HEK293T (cell line): Measurements from ENCODE around the gene MTHFD1.

ENCODE experiments used
- CTCF ChIA-PET: fragments of 350-600 bp; formaldehyde crosslinking; extraction: SDS; loops from one replicate; lab custom pipeline; 2021; ENCODE audit warnings: antibody characterized with exemption, inconsistent platforms; lab: Yijun Ruan, JAX
- POLR2A ChIA-PET: fragments of 350-600 bp; formaldehyde crosslinking; extraction: SDS; loops from one replicate; lab custom pipeline; 2020; ENCODE audit warnings: antibody characterized with exemption, inconsistent platforms; lab: Yijun Ruan, JAX
- DNase-seq: peaks from one replicate; pipeline ENCODE4 v3.0.0; 2012; ENCODE audit warnings: mixed read lengths; ENCODE audit errors: extremely low spot score
- ARNT ChIP-seq: fragments of 450-650 bp; IDR thresholded peaks from 2 replicates; pipeline ENCODE4 v1.6.1; 2017; ENCODE audit warnings: mild to moderate bottlenecking
- BHLHE40 ChIP-seq: fragments of 450-650 bp; IDR thresholded peaks from 2 replicates; pipeline ENCODE4 v1.6.1; 2016; ENCODE audit warnings: mild to moderate bottlenecking, moderate library complexity, borderline replicate concordance
- CTBP1 ChIP-seq: fragments of 450-650 bp; IDR thresholded peaks from 2 replicates; pipeline ENCODE4 v1.6.1; 2016; ENCODE audit warnings: borderline replicate concordance
- ELF4 ChIP-seq: fragments of 450-650 bp; IDR thresholded peaks from 2 replicates; pipeline ENCODE4 v1.6.1; 2017; ENCODE audit warnings: antibody characterized with exemption
- FOXA1 ChIP-seq: fragments of 450-650 bp; IDR thresholded peaks from 2 replicates; pipeline ENCODE4 v1.6.1; 2016; ENCODE audit warnings: mild to moderate bottlenecking
- FOXK2 ChIP-seq: fragments of 450-650 bp; IDR thresholded peaks from 2 replicates; pipeline ENCODE4 v1.6.1; 2016; ENCODE audit warnings: mild to moderate bottlenecking
- FOXM1 ChIP-seq: fragments of 450-650 bp; IDR thresholded peaks from 2 replicates; pipeline ENCODE4 v1.6.1; 2017; ENCODE audit warnings: mild to moderate bottlenecking, borderline replicate concordance
- HDGF ChIP-seq: fragments of 450-650 bp; IDR thresholded peaks from 2 replicates; pipeline ENCODE4 v1.6.1; 2017; ENCODE audit warnings: antibody characterized with exemption, borderline replicate concordance
- L3MBTL2 ChIP-seq: fragments of 450-650 bp; conservative IDR thresholded peaks from 2 replicates; pipeline ENCODE4 v1.6.1; 2016; ENCODE audit warnings: mild to moderate bottlenecking
- LEF1 ChIP-seq: fragments of 450-650 bp; IDR thresholded peaks from 2 replicates; pipeline ENCODE4 v1.6.1; 2017; ENCODE audit warnings: mild to moderate bottlenecking, borderline replicate concordance
- NFRKB ChIP-seq: fragments of 450-650 bp; IDR thresholded peaks from 2 replicates; pipeline ENCODE4 v1.6.1; 2016; ENCODE audit warnings: mild to moderate bottlenecking, moderate library complexity
- SP1 ChIP-seq: fragments of 450-650 bp; IDR thresholded peaks from 2 replicates; pipeline ENCODE4 v1.6.1; 2017
- SUZ12 ChIP-seq: fragments of 450-650 bp; IDR thresholded peaks from 2 replicates; pipeline ENCODE4 v1.6.1; 2016; ENCODE audit warnings: mild to moderate bottlenecking
- TARDBP ChIP-seq: fragments of 450-650 bp; IDR thresholded peaks from 2 replicates; pipeline ENCODE4 v1.6.1; 2016
- ZNF384 ChIP-seq: fragments of 450-650 bp; IDR thresholded peaks from 2 replicates; pipeline ENCODE4 v1.6.1; 2016
- TF ChIP-seq, protein P1 (sequence below): fragments of 450-650 bp; IDR thresholded peaks from 2 replicates; pipeline ENCODE4 v1.6.1; 2016

MTHFD1 gene

GRCh38 chr14:64502887-64503433 is 114.8 kb downstream of the MTHFD1 start:
- TF ChIP-seq TARDBP (no peak), FOXM1 (no peak), CTBP1 (no peak), ZNF384 (no peak), FOXA1 (no peak), BHLHE40 (no peak), HDGF (no peak), LEF1 (no peak), ELF4 (no peak), ARNT (no peak), NFRKB (no peak), SUZ12 (no peak)
- TF ChIP-seq, protein P1, sequence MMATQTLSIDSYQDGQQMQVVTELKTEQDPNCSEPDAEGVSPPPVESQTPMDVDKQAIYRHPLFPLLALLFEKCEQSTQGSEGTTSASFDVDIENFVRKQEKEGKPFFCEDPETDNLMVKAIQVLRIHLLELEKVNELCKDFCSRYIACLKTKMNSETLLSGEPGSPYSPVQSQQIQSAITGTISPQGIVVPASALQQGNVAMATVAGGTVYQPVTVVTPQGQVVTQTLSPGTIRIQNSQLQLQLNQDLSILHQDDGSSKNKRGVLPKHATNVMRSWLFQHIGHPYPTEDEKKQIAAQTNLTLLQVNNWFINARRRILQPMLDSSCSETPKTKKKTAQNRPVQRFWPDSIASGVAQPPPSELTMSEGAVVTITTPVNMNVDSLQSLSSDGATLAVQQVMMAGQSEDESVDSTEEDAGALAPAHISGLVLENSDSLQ: no peak
- CTCF ChIA-PET: interaction anchor here (0.9 to 1.3 kb wide), 2 partner anchors 17 to 136 kb away, joined by 3 to 5 read pairs; no protein-coding TSS in a partner anchor
- POLR2A ChIA-PET: interaction anchor here (0.8 to 3.7 kb wide), 9 partner anchors 9 to 165 kb away, joined by 3 to 17 read pairs (median 4); partner anchors contain the start of genes HSPA2 and MTHFD1
- DNase-seq: no peak

GRCh38 chr14:64503434-64504309 is 115.5 kb downstream of the MTHFD1 start, which contains the start of gene ZBTB25:
Gene ZBTB25 (minus strand): TSS chr14:64503838. CDS start chr14:64490533, 13,305 bp downstream.
- POLR2A ChIA-PET: interaction anchor here (0.8 to 3.7 kb wide), 18 partner anchors 8 to 165 kb away, joined by 3 to 17 read pairs (median 5); partner anchors contain the start of genes HSPA2 and MTHFD1
- TF ChIP-seq SUZ12: no peak
- no peak for TF ChIP-seq TARDBP
- TF ChIP-seq SP1: no peak
- TF ChIP-seq ARNT: 0 out of 2 replicates have a peak, but pooled peaks have one; percentile 31
- no peak for TF ChIP-seq CTBP1
- no peak for TF ChIP-seq HDGF
- TF ChIP-seq BHLHE40: no peak
- no peak for TF ChIP-seq FOXM1
- TF ChIP-seq ELF4: no peak
- no peak for TF ChIP-seq ZNF384
- no peak for TF ChIP-seq LEF1
- no peak for TF ChIP-seq FOXA1
- peak; percentile 55; the same call in 1 of the 2 replicates for TF ChIP-seq L3MBTL2
- TF ChIP-seq, protein P1: no peak
- TF ChIP-seq NFRKB: no peak
- no peak for TF ChIP-seq FOXK2
- CTCF ChIA-PET: interaction anchor here (0.9 to 1.3 kb wide), 3 partner anchors 12 to 135 kb away, joined by 3 to 5 read pairs (median 3); no protein-coding TSS in a partner anchor
- peak; percentile 80 for DNase-seq

DNA sequence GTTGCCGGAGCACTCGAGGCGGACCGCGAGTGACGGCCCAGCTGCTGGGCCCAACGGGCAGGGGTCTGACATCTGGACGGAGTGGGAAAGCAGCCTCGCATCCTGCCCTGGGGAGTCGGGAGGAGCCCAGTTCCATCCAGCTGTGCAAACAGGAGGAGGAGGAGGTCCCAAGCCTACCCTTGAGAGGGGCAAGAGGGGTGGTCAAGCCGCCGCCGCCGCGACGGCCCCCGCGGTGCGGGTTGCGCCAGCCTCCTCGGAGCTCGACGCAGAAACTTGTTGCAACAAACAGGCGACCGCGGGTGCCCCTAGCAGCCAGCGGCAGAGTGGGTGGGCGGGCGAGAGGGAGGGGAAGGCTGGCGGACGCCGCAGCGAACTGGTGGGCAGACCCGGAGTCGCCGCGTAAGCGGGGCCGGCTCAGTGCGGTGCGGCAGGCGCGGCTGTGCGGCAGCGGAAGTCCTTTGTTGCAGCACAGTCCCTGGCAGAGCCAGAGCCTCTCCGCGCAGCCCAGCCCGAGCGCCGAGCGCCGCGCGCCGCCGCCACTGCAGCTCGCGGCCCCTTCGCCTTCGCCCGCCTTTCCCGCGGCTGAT is 116.2 kb downstream of the MTHFD1 start, which contains the start of gene ZBTB1:
Gene ZBTB1 (plus strand): TSS at position 461 of the 587 bp plus-strand sequence. CDS start 16,735 bp downstream, outside the sequence.
- peak; percentile 60 for DNase-seq
- POLR2A ChIA-PET: interaction anchor here (0.7 to 2.2 kb wide), 18 partner anchors 9 to 167 kb away, joined by 3 to 8 read pairs (median 4); partner anchors contain the start of gene HSPA2
- CTCF ChIA-PET: interaction anchor here (0.6 to 0.9 kb wide), 2 partner anchors 11 to 506 kb away, joined by 3 read pairs; no protein-coding TSS in a partner anchor
- TF ChIP-seq FOXK2: no peak
- TF ChIP-seq NFRKB: no peak
- TF ChIP-seq BHLHE40: no peak
- TF ChIP-seq FOXM1: no peak
- TF ChIP-seq L3MBTL2: no peak; the same call in 1 of the 2 replicates
- no peak for TF ChIP-seq TARDBP
- no peak for TF ChIP-seq SUZ12
- no peak for TF ChIP-seq ZNF384
- TF ChIP-seq CTBP1: no peak
- no peak for TF ChIP-seq HDGF
- TF ChIP-seq ARNT: no peak
- no peak for TF ChIP-seq FOXA1
- TF ChIP-seq ELF4: no peak
- TF ChIP-seq LEF1: no peak
- TF ChIP-seq, protein P1: no peak
- TF ChIP-seq SP1: no peak

GRCh38 chr14:64504897-64505794 is 117.0 kb downstream of the MTHFD1 start:
- TF ChIP-seq ARNT (0 out of 2 replicates have a peak, but pooled peaks have one; percentile 2), FOXM1 (0 out of 2 replicates have a peak, but pooled peaks have one; percentile 13), ELF4 (no peak), L3MBTL2 (peak; percentile 62), FOXA1 (no peak), TARDBP (no peak), LEF1 (peak; percentile 84), SP1 (no peak), FOXK2 (no peak), ZNF384 (peak; percentile 63), CTBP1 (no peak; the same call in 1 of the 2 replicates)
- TF ChIP-seq, protein P1: peak; percentile 99
- POLR2A ChIA-PET: interaction anchor here (0.6 to 2.2 kb wide), 25 partner anchors 10 to 260 kb away, joined by 3 to 8 read pairs (median 3); partner anchors contain the start of gene HSPA2
- DNase-seq: peak; percentile 75
- CTCF ChIA-PET: interaction anchor here (0.6 to 0.9 kb wide), 3 partner anchors 11 to 539 kb away, joined by 3 to 4 read pairs (median 3); no protein-coding TSS in a partner anchor
